H9 (cell line): ENCODE data around the gene VASP. TPM values are rescaled to one million over a fixed set of nuclear protein-coding genes. Genes with fewer than 3 reads are reported as not detected.

Source experiments
- DNase-seq: peaks from one replicate; pipeline ENCODE4 v3.0.0-alpha.2; 2017
- H2AFZ ChIP-seq: one replicate; pipeline ENCODE4 v1.6.1; 2013; ENCODE audit warnings: mild to moderate bottlenecking, low read length, control low read depth, moderate library complexity
- H2AK5ac ChIP-seq: 2 replicates; pipeline ENCODE4 v1.6.1; 2013; ENCODE audit warnings: low read length, control low read depth, mixed read lengths; ENCODE audit not compliant: insufficient read length
- H2BK120ac ChIP-seq: one replicate; pipeline ENCODE4 v1.6.1; 2013; ENCODE audit warnings: low read depth, mild to moderate bottlenecking, low read length, control low read depth, inconsistent platforms; ENCODE audit not compliant: poor library complexity, severe bottlenecking
- H2BK12ac ChIP-seq: 2 replicates; pipeline ENCODE4 v1.6.1; 2013; ENCODE audit warnings: low read length, control low read depth, mixed read lengths, low read depth; ENCODE audit not compliant: insufficient read length
- H2BK15ac ChIP-seq: 2 replicates; pipeline ENCODE4 v1.6.1; 2013; ENCODE audit warnings: low read depth, low read length, control low read depth
- H2BK20ac ChIP-seq: one replicate; pipeline ENCODE4 v1.6.1; 2013; ENCODE audit warnings: low read depth, mild to moderate bottlenecking, low read length, control low read depth, inconsistent platforms; ENCODE audit not compliant: poor library complexity, severe bottlenecking
- H2BK5ac ChIP-seq: 2 replicates; pipeline ENCODE4 v1.6.1; 2013; ENCODE audit warnings: low read length, control low read depth, mixed read lengths; ENCODE audit not compliant: insufficient read length
- H3K14ac ChIP-seq: 2 replicates; pipeline ENCODE4 v1.6.1; 2013; ENCODE audit warnings: low read length, control low read depth; ENCODE audit not compliant: insufficient read depth
- H3K18ac ChIP-seq: 2 replicates; pipeline ENCODE4 v1.6.1; 2013; ENCODE audit warnings: low read depth, mild to moderate bottlenecking, mixed read lengths, low read length, control low read depth; ENCODE audit not compliant: insufficient read length
- H3K23ac ChIP-seq: 2 replicates; pipeline ENCODE4 v1.6.1; 2013; ENCODE audit warnings: low read length, control low read depth, mixed read lengths, low read depth; ENCODE audit not compliant: insufficient read length
- H3K23me2 ChIP-seq: 2 replicates; pipeline ENCODE4 v1.6.1; 2013; ENCODE audit warnings: low read depth, mild to moderate bottlenecking, mixed read lengths, low read length, control low read depth; ENCODE audit not compliant: insufficient read length, poor library complexity, severe bottlenecking
- H3K27ac ChIP-seq: 2 replicates; pipeline ENCODE4 v1.5.1; 2013; ENCODE audit warnings: low read length, control low read depth, mixed read lengths, low read depth; ENCODE audit not compliant: insufficient read length
- H3K27me3 ChIP-seq: 2 replicates; pipeline ENCODE4 v1.6.1; 2013; ENCODE audit warnings: low read length, control low read depth, inconsistent platforms; ENCODE audit not compliant: insufficient read depth
- H3K4ac ChIP-seq: 2 replicates; pipeline ENCODE4 v1.6.1; 2013; ENCODE audit warnings: low read depth, mild to moderate bottlenecking, control low read depth, inconsistent platforms, low read length, moderate library complexity
- H3K4me1 ChIP-seq: 2 replicates; pipeline ENCODE4 v1.6.1; 2013; ENCODE audit warnings: low read length, control low read depth, inconsistent platforms; ENCODE audit not compliant: insufficient read depth
- H3K4me2 ChIP-seq: 2 replicates; pipeline ENCODE4 v1.6.1; 2013; ENCODE audit warnings: low read length, control low read depth, mixed read lengths; ENCODE audit not compliant: insufficient read length, insufficient read depth
- H3K56ac ChIP-seq: 2 replicates; pipeline ENCODE4 v1.6.1; 2013; ENCODE audit warnings: low read depth, mild to moderate bottlenecking, mixed read lengths, low read length, control low read depth; ENCODE audit not compliant: insufficient read length
- H3K79me1 ChIP-seq: 2 replicates; pipeline ENCODE4 v1.6.1; 2013; ENCODE audit warnings: low read depth, mild to moderate bottlenecking, moderate library complexity, low read length, control low read depth, inconsistent platforms; ENCODE audit not compliant: insufficient read depth, poor library complexity, severe bottlenecking
- H3K79me2 ChIP-seq: 2 replicates; pipeline ENCODE4 v1.6.1; 2013; ENCODE audit warnings: low read length, control low read depth, inconsistent platforms; ENCODE audit not compliant: insufficient read depth
- H3K9ac ChIP-seq: 2 replicates; pipeline ENCODE4 v1.6.1; 2013; ENCODE audit warnings: low read length, control low read depth, mixed read lengths; ENCODE audit not compliant: insufficient read length; ENCODE audit errors: extremely low read depth
- H3K9me3 ChIP-seq: one replicate; pipeline ENCODE4 v1.6.1; 2013; ENCODE audit warnings: low read depth, low read length, inconsistent platforms; ENCODE audit not compliant: control insufficient read depth
- H3T11ph ChIP-seq: one replicate; pipeline ENCODE4 v1.6.1; 2013; ENCODE audit warnings: mild to moderate bottlenecking, low read length, control low read depth, inconsistent platforms
- H4K20me1 ChIP-seq: one replicate; pipeline ENCODE4 v1.6.1; 2013; ENCODE audit not compliant: control insufficient read depth, insufficient read length, insufficient read depth
- H4K5ac ChIP-seq: 2 replicates; pipeline ENCODE4 v1.6.1; 2013; ENCODE audit warnings: low read depth, mild to moderate bottlenecking, mixed read lengths, low read length, control low read depth; ENCODE audit not compliant: insufficient read length
- H4K8ac ChIP-seq: replicated peaks from 2 replicates; pipeline ENCODE4 v1.6.1; 2013; ENCODE audit warnings: low read length, control low read depth, mixed read lengths, low read depth; ENCODE audit not compliant: insufficient read length
- H4K91ac ChIP-seq: 2 replicates; pipeline ENCODE4 v1.6.1; 2013; ENCODE audit warnings: low read depth, mild to moderate bottlenecking, moderate library complexity, mixed read lengths, low read length, control low read depth; ENCODE audit not compliant: insufficient read length
- H3K27ac Mint-ChIP-seq, 3 experiments: 2 replicates in 2 of 3; 3 replicates in 1 of 3; pipeline ENCODE4 v1.8.0; 2020 to 2021; ENCODE audit warnings: mixed read lengths in 3 of 3, mild to moderate bottlenecking in 1 of 3, moderate library complexity in 1 of 3
- H3K27me3 Mint-ChIP-seq: 2 replicates; pipeline ENCODE4 v1.8.0; 2021; ENCODE audit warnings: low read depth, mild to moderate bottlenecking, moderate library complexity, mixed read lengths
- H3K36me3 Mint-ChIP-seq, 3 experiments: 2 replicates in 2 of 3; 3 replicates in 1 of 3; pipeline ENCODE4 v1.8.0; 2020 to 2021; ENCODE audit warnings: low read depth in 3 of 3, mixed read lengths in 3 of 3; ENCODE audit not compliant: insufficient read depth in 1 of 3
- H3K4me1 Mint-ChIP-seq, 2 experiments: 2 replicates each; pipeline ENCODE4 v1.8.0; 2020; ENCODE audit warnings: mixed read lengths in 2 of 2
- H3K4me3 Mint-ChIP-seq, 2 experiments: 2 replicates in 1 of 2; 3 replicates in 1 of 2; pipeline ENCODE4 v1.8.0; 2020 to 2021; ENCODE audit warnings: mild to moderate bottlenecking in 2 of 2, mixed read lengths in 2 of 2, moderate library complexity in 1 of 2
- H3K9me3 Mint-ChIP-seq, 2 experiments: 2 replicates in 1 of 2; 3 replicates in 1 of 2; pipeline ENCODE4 v1.8.0; 2020; ENCODE audit warnings: mild to moderate bottlenecking in 2 of 2, mixed read lengths in 2 of 2, moderate library complexity in 1 of 2
- CTCF ChIP-seq: fragments of 200-600 bp; sonication (generic); conservative IDR thresholded peaks from 3 replicates; pipeline ENCODE4 v1.8.0; 2021; ENCODE audit warnings: antibody characterized with exemption, mild to moderate bottlenecking
- WGBS: extraction: QIAGEN DNeasy Blood & Tissue Kit; methylation state at CpG from one replicate; pipeline ENCODE4 v1.1.7; 2013; ENCODE audit warnings: missing lambda C conversion rate, low lambda C conversion rate, mixed read lengths; ENCODE audit not compliant: insufficient read length; ENCODE audit errors: extremely low coverage; 5-methylcytosine and 5-hydroxymethylcytosine counted together
- total RNA-seq: library from RNA; stranded (reverse); gene quantifications from 2 replicates; pipeline ENCODE4 v1.2.1, GENCODE V29; 2021

Gene VASP
- total RNA-seq, 1 experiment from 2014 or later = 157 TPM

- peak overlapping the region; percentile 87; the same call in 1 of the 2 replicates for H3K4ac ChIP-seq
- H3K23ac ChIP-seq = no peak overlapping the region
- H3K9ac ChIP-seq = peak overlapping the region; percentile 42
- peak overlapping the region; percentile 86 for H3K18ac ChIP-seq
- no peak overlapping the region for H4K91ac ChIP-seq
- Mint-ChIP-seq H3K4me3 (peak overlapping the region; percentile 80 to 92), H3K27ac (peak overlapping the region; percentile 7 to 89 (median 49); a peak in 4 of 7 replicates), H3K9me3 (no peaks in the 10 kb centered on the region; a peak in 1 of 5 replicates), H3K4me1 (peaks cover 17 to 42% of the 10 kb centered on the region in 2 experiments), H3K27me3 (peaks cover 23% of the 10 kb centered on the region), H3K36me3 (peaks cover 0 to 7% (median 0%) of the 10 kb centered on the region in 3 experiments; a peak in 1 of 7 replicates)
- WGBS = no CpG with 5 or more reads among the region's 11 CpGs
- peak overlapping the region; percentile 84 for H2BK120ac ChIP-seq
- H3K23me2 ChIP-seq = peaks cover 19% of the 10 kb centered on the region
- peak overlapping the region; percentile 84 for H3K4me2 ChIP-seq
- H2AK5ac ChIP-seq = no peak overlapping the region
- H3K56ac ChIP-seq = no peak overlapping the region
- no peak overlapping the region for H2BK5ac ChIP-seq
- no peaks in the 10 kb centered on the region for H3K79me2 ChIP-seq
- H2BK12ac ChIP-seq = peak overlapping the region; percentile 93
- no peaks in the 10 kb centered on the region for H3K79me1 ChIP-seq
- DNase-seq = no peak
- peak overlapping the region; percentile 88; the same call in 1 of the 2 replicates for H3K14ac ChIP-seq
- no peak overlapping the region for H3K27ac ChIP-seq
- H4K20me1 ChIP-seq = no peaks in the 10 kb centered on the region
- 0 out of 2 replicates have a peak overlapping the region, but pooled peaks have one; percentile 42 for H2BK15ac ChIP-seq
- H3K9me3 ChIP-seq = no peaks in the 10 kb centered on the region
- no peak for TF ChIP-seq CTCF
- H3T11ph ChIP-seq = peak overlapping the region; percentile 89
- H4K5ac ChIP-seq = no peak overlapping the region
- no peak overlapping the region for H4K8ac ChIP-seq
- no peaks in the 10 kb centered on the region for H3K4me1 ChIP-seq
- peak overlapping the region; percentile 27 for H2AFZ ChIP-seq
- H3K27me3 ChIP-seq = no peaks in the 10 kb centered on the region; the same call in 1 of the 2 replicates
- H2BK20ac ChIP-seq = peak overlapping the region; percentile 95
These were observed 40.2 kb upstream of the VASP start for GRCh38 chr19:45467115-45467455.
